A549 (cell line): ENCODE data around the gene ZNF219.

ENCODE experiments used
- CHD2 ChIP-seq: fragments of 150-350 bp; IDR thresholded peaks from 2 replicates; pipeline ENCODE4 v1.6.1; 2014; ENCODE audit warnings: low read length; ENCODE audit not compliant: partially characterized antibody
- CTCF ChIP-seq: fragments of >200 bp; sonication (Bioruptor Twin); formaldehyde crosslinking; IDR thresholded peaks from 3 replicates; pipeline ENCODE4 v1.5.1; 2016
- EP300 ChIP-seq, 2 experiments: fragments of >200 bp; sonication (Bioruptor Twin); formaldehyde crosslinking; IDR thresholded peaks; 2 replicates in 1 of 2; 3 replicates in 1 of 2; pipeline ENCODE4 v1.6.1; 2016 to 2017
- HMGXB4 ChIP-seq: fragments of 250-450 bp; sonication (Bioruptor Pico); IDR thresholded peaks from 2 replicates; pipeline ENCODE4 v1.5.0; 2021; ENCODE audit warnings: mild to moderate bottlenecking, moderate library complexity, borderline replicate concordance
- POLR2A ChIP-seq: IDR thresholded peaks from 2 replicates; pipeline ENCODE4 v1.6.1; 2012; ENCODE audit warnings: mild to moderate bottlenecking, low read length
- RCOR1 ChIP-seq: fragments of 150-350 bp; IDR thresholded peaks from 2 replicates; pipeline ENCODE4 v1.6.1; 2014; ENCODE audit warnings: antibody characterized with exemption, low read length, low read depth
- REST ChIP-seq: fragments of 200-600 bp; sonication (generic); IDR thresholded peaks from 2 replicates; pipeline ENCODE4 v1.6.1; 2016; ENCODE audit warnings: antibody characterized with exemption, mild to moderate bottlenecking, moderate library complexity
- RFX5 ChIP-seq: fragments of 450-650 bp; IDR thresholded peaks from 2 replicates; pipeline ENCODE4 v1.7.1; 2014; ENCODE audit warnings: antibody characterized with exemption, mild to moderate bottlenecking, moderate library complexity

GRCh38 chr14:21086908-21087293 lies 11.6 kb downstream of the ZNF219 start:
- TF ChIP-seq POLR2A (no peak), RFX5 (no peak), EP300 (IDR thresholded peaks at IDR 0.05) (no peak), RCOR1 (no peak), CHD2 (no peak), HMGXB4 (CRISPR knock-in tag) (no peak), CTCF (no peak), REST (no peak)
